ENCODE measurements around the gene AGBL3.

AGBL3 gene

DNA sequence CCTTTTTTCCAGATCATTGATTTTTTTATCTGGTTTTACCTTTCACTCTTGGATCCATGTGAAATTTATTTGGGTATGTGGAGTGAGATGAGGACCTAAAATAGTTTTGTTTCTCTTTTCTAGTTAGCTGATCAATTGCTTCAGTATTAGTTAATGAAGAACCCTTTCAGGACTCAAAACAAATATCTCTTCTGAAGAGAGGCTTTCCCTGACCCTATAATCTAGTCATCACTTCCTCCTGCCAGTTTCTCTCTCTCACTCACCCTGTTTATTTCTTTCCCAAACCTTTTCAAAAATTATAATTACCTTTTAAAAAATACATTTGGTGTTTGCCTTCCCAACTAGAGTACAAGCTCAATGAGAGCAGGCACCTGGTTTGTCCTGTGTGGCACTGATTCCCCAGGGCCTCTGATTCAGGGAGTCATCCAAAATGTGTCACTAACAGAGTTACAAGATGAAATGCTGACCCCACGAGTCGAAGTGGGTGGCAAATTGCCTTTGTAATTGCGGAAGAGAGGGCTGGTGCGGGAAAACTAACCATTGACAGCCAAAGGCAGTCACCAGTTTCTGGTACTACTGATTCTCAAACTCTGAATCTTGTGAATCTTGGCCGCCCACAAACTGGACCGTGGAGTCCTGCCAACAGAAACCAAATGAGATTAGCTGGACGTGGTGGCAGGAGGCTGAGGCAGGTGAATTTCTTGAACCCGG lies 163.9 kb downstream of the AGBL3 start:
- ATAC-seq, result no peak

DNA sequence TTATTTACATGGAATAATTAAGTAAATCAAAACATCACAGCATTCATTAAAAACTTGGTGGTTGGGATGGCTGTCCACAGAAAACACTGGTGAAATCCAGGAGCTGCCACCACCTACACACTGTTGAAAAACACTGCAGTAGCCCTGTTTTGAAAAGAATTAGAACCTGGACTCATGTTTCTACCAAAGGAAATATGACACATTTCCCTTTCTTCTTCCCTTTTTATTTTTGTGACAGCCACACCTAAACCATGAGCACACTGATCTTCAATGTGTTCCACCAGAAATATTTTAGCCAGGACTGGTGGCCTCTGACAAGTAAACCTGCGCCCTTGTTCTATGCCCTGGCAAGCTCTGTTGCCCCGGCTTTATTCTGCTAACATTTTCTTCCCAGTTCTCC lies 164.8 kb downstream of the AGBL3 start:
- no peak for ATAC-seq

GRCh38 chr7:135151533-135151932 lies 165.2 kb downstream of the AGBL3 start:
- ATAC-seq, result no peak

DNA sequence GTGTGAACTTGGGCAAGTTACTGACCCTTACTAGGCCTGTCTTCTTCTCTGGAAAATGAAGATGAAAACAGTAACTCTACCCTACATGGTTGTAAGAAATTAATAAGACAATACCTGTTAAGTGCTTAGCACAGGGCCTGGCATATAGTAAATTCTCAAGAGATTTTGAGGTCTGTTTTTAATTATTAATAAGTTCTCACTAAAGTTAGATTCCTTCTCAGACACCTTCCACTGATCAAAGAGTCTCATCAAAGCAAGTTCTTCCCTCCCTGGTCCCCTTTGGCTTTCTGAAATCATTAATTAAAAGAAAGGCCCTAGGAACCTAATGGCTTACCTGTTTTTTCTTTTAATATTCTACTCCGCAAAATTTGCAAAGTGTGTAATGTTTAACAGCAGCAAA lies 166.1 kb downstream of the AGBL3 start:
- ATAC-seq, result no peak

- ATAC-seq, result no peak
Observed at GRCh38 chr7:135154734-135155133, 168.4 kb downstream of the AGBL3 start.

DNA sequence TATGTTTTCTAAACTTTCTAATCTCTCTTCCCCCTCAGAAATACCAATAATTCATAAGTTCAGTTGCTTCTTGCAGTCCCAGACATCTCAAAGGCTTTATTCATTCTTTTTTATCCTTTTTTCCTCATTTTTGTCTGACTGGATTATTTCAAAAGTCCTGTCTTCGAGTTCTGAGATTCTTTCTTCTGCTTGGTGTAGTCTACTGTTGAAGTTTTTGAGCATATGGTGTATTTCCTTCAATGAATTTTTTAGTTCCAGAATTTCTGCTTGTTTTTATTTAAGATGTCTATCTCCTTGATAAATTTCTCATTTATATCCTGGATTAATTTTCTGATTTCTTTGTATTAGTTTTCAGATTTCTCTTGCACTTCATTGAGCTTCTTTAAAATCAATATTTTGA lies 170.0 kb downstream of the AGBL3 start:
- no peak for ATAC-seq

GRCh38 chr7:135158141-135158655 lies 171.9 kb downstream of the AGBL3 start:
- no peak for ATAC-seq

DNA sequence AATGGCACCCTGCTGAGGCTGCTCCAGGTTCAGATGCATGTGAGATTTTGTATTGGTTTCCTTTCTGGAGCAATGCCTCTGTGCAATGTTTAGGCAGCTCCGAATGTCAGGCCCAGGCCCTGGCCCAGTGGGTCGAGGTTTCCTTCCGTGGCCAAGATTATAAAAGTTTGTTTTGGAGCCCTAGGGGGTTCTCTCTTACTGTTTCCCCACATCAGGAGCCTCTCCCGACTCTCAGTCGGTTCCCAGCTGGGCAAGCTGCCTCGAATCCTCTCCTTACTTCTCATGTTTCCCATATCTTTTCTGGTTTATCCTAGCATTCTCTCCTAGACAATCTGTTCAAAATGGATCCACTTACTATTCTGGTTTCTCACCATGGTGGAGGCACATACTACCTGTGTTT lies 172.6 kb downstream of the AGBL3 start:
- no peak for ATAC-seq

- ATAC-seq, result peak; percentile 77 to 84
Observed at GRCh38 chr7:135159359-135160085, 173.2 kb downstream of the AGBL3 start.

- ATAC-seq, result peak; percentile 44 to 57
Observed at GRCh38 chr7:135160098-135160857, 174.0 kb downstream of the AGBL3 start.

GRCh38 chr7:135160858-135161653 lies 174.7 kb downstream of the AGBL3 start:
- ATAC-seq, result no peak

DNA sequence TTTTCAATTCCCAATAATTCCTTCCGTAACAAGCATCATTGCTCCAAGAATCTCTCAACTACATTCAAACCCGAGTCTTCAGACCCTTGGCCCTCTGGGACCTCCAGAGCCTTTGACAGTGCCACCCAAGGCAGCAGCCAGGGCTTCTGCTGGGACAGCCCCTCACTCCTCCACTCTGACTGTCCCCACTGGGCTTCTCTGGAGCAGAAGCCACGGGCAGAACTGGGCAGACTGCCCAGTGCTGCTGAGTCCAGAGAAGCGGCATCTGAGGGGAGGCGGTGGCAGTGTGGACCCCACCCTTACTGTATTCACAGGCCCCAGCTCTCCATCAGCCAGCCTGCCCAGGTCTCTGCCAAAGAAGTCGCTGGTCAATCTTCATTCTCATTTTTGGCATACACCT lies 175.4 kb downstream of the AGBL3 start:
- no peak for ATAC-seq

GRCh38 chr7:135162382-135163001 lies 176.2 kb downstream of the AGBL3 start:
- no peak for ATAC-seq

DNA sequence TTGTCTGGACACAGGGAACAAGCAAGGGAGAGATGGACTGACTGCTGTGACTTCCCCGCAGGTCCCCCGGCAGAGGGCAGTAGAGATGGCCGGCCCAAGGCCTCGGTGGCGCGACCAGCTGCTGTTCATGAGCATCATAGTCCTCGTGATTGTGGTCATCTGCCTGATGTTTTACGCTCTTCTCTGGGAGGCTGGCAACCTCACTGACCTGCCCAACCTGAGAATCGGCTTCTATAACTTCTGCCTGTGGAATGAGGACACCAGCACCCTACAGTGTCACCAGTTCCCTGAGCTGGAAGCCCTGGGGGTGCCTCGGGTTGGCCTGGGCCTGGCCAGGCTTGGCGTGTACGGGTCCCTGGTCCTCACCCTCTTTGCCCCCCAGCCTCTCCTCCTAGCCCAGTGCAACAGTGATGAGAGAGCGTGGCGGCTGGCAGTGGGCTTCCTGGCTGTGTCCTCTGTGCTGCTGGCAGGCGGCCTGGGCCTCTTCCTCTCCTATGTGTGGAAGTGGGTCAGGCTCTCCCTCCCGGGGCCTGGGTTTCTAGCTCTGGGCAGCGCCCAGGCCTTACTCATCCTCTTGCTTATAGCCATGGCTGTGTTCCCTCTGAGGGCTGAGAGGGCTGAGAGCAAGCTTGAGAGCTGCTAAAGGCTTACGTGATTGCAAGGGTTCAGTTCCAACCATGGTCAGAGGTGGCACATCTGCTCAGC lies 178.2 kb downstream of the AGBL3 start:
- ATAC-seq, result no peak

DNA sequence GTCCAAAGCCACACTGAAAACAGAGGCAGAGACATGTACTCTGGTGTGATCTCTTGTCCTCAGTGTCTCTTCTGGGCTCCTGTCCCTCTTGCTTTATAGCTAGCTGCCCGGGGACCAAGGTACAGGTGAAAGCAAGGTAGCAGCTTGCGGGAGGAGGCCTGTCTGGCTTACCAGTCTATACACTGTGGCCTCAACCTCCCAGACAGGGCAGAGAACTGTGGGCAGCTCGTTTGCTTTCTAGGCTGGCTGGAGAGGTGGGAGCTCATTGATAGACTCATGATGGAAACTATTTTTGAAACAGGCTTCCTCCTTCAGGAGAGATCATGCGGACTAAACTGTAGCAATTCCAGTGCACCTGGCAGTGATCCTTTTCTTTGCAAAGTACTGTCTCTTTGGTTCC lies 179.6 kb downstream of the AGBL3 start:
- no peak for ATAC-seq

GRCh38 chr7:135166338-135166990 lies 180.2 kb downstream of the AGBL3 start:
- ATAC-seq, result no peak

DNA sequence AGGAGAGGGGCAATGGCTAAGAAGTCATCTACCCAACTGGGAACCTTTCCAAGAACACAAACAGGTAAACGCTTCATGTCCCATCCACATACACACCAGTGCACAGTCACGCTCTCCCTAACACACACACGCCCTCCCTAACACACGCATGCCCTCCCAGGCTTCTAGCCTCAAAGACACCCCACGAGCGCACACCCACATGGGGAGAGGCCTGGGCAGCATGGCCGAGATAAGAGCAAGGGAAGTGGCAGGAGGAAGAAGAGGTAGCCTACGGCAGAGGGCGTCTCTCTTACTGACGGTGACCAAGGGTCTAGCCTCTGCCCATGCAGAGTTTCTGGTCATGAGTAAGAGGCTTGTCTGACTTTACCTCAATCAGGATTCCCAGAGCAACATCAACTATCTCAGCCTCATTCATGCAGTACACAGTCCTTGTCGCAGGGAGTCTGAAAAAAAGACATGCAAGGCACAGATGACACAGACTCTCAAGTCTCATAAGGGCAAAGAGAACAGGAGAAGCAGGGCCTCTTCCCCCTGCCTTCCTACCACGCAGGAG lies 181.1 kb downstream of the AGBL3 start:
- ATAC-seq, result no peak

GRCh38 chr7:135168001-135168400 lies 181.7 kb downstream of the AGBL3 start:
- ATAC-seq, result no peak

- no peak for ATAC-seq
Observed at GRCh38 chr7:135168489-135169140, 182.3 kb downstream of the AGBL3 start.

All from activated CD4-positive, CD25-positive, alpha-beta regulatory T cell treated with anti-CD3 and anti-CD28 coated beads, Interleukin-2, amount 50 U/mL, for 24 hours (primary cell).